Retinal pigment epithelial cell (primary cell): ENCODE results near the gene ST8SIA4.

Source experiments
- DNase-seq: peaks from one replicate; pipeline ENCODE4 v3.0.0-alpha.2; 2010; ENCODE audit warnings: low read depth
- H3K4me3 ChIP-seq: 2 replicates; pipeline ENCODE4 v1.5.1; 2011; ENCODE audit warnings: mild to moderate bottlenecking, low read length, control low read depth, moderate library complexity
- CTCF ChIP-seq: conservative IDR thresholded peaks from 2 replicates; pipeline ENCODE4 v1.5.1; 2011; ENCODE audit warnings: low read depth, low read length, control low read depth, inconsistent platforms

Gene ST8SIA4

GRCh38 chr5:100855937-100856430, 47.1 kb downstream of the ST8SIA4 start:
- no peak for DNase-seq
- TF ChIP-seq CTCF, result no peak
- H3K4me3 ChIP-seq, result no peak overlapping the region

- DNase-seq, result no peak
- H3K4me3 ChIP-seq, result no peak overlapping the region
- TF ChIP-seq CTCF, result no peak
Measured at GRCh38 chr5:100855295-100855694, 47.8 kb downstream of the ST8SIA4 start.

- no peak for TF ChIP-seq CTCF
- no peak for DNase-seq
Measured at GRCh38 chr5:100854591-100854990, 48.5 kb downstream of the ST8SIA4 start.

GRCh38 chr5:100853582-100853981, 49.5 kb downstream of the ST8SIA4 start:
- H3K4me3 ChIP-seq, result no peak overlapping the region
- TF ChIP-seq CTCF, result no peak
- no peak for DNase-seq

More at GRCh38 chr5:100854591-100854990, 48.5 kb downstream of the ST8SIA4 start:
- no peak overlapping the region for H3K4me3 ChIP-seq

- H3K4me3 ChIP-seq, result no peak overlapping the region
- TF ChIP-seq CTCF, result no peak
- DNase-seq, result no peak
Measured at GRCh38 chr5:100852988-100853449, 50.1 kb downstream of the ST8SIA4 start.

GRCh38 chr5:100852051-100852450, 51.0 kb downstream of the ST8SIA4 start:
- no peak for DNase-seq
- H3K4me3 ChIP-seq, result no peak overlapping the region
- TF ChIP-seq CTCF, result no peak

GRCh38 chr5:100846772-100847171, 56.3 kb downstream of the ST8SIA4 start:
- no peak for DNase-seq
- H3K4me3 ChIP-seq, result no peak overlapping the region
- no peak for TF ChIP-seq CTCF
